Measurements from ENCODE around the gene MORN5. TPM values are rescaled to one million over a fixed set of nuclear protein-coding genes. Genes with fewer than 3 reads are reported as not detected.

Gene MORN5
- total RNA-seq, 2 donors from 2014 or later, result not detected

DNA sequence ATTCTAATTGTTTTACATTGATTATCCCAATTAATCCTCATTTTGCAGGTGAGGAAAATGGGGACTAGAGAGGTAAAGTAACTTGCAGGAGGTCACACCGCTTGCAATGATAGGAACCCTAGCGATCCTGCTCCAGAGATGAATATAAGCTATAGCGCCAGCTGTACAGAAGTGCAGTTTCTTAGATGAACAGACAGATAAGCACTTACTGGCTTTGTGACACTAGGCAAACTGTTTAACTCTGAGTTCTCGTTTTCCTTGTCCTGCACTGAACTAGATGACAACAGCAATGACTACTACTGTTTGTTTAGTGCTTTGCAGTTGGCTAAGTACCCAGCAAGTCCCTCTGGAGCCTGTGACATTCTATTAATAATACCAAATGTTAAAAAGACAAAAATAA, 57.9 kb downstream of the MORN5 start:
- DNase-seq (ENCODE audit: low spot score) (no peak), ATAC-seq (ENCODE audit: insufficient number of reproducible peaks, low FRiP score, low read depth) (no peak)
- Histone ChIP-seq H3K27ac (no peak overlapping the region), H3K9me3 (no peaks in the 10 kb centered on the region), H3K4me1 (ENCODE audit: control insufficient read depth in 1 of 2, low read depth in 2 of 2) (peaks cover 19 to 49% of the 10 kb centered on the region in 2 donors), H3K4me3 (no peak overlapping the region), H3K27me3 (replicated peaks; ENCODE audit: insufficient read depth) (peaks cover 34% of the 10 kb centered on the region), H3K36me3 (no peaks in the 10 kb centered on the region)
- TF ChIP-seq, protein P1, sequence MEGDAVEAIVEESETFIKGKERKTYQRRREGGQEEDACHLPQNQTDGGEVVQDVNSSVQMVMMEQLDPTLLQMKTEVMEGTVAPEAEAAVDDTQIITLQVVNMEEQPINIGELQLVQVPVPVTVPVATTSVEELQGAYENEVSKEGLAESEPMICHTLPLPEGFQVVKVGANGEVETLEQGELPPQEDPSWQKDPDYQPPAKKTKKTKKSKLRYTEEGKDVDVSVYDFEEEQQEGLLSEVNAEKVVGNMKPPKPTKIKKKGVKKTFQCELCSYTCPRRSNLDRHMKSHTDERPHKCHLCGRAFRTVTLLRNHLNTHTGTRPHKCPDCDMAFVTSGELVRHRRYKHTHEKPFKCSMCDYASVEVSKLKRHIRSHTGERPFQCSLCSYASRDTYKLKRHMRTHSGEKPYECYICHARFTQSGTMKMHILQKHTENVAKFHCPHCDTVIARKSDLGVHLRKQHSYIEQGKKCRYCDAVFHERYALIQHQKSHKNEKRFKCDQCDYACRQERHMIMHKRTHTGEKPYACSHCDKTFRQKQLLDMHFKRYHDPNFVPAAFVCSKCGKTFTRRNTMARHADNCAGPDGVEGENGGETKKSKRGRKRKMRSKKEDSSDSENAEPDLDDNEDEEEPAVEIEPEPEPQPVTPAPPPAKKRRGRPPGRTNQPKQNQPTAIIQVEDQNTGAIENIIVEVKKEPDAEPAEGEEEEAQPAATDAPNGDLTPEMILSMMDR (IDR thresholded peaks at IDR 0.05), result no peak

GRCh38 chr9:122218071-122218934, 58.6 kb downstream of the MORN5 start:
- Histone ChIP-seq H3K27ac (no peak overlapping the region), H3K36me3 (no peaks in the 10 kb centered on the region), H3K4me1 (ENCODE audit: control insufficient read depth in 1 of 2, low read depth in 2 of 2) (peaks cover 19 to 48% of the 10 kb centered on the region in 2 donors), H3K27me3 (replicated peaks; ENCODE audit: insufficient read depth) (peaks cover 34% of the 10 kb centered on the region), H3K4me3 (peak overlapping the region; percentile 55), H3K9me3 (no peaks in the 10 kb centered on the region)
- no peak for DNase-seq (ENCODE audit: low spot score)
- TF ChIP-seq, protein P1 (IDR thresholded peaks at IDR 0.05), result no peak
- ATAC-seq (ENCODE audit: insufficient number of reproducible peaks, low FRiP score, low read depth), result no peak

DNA sequence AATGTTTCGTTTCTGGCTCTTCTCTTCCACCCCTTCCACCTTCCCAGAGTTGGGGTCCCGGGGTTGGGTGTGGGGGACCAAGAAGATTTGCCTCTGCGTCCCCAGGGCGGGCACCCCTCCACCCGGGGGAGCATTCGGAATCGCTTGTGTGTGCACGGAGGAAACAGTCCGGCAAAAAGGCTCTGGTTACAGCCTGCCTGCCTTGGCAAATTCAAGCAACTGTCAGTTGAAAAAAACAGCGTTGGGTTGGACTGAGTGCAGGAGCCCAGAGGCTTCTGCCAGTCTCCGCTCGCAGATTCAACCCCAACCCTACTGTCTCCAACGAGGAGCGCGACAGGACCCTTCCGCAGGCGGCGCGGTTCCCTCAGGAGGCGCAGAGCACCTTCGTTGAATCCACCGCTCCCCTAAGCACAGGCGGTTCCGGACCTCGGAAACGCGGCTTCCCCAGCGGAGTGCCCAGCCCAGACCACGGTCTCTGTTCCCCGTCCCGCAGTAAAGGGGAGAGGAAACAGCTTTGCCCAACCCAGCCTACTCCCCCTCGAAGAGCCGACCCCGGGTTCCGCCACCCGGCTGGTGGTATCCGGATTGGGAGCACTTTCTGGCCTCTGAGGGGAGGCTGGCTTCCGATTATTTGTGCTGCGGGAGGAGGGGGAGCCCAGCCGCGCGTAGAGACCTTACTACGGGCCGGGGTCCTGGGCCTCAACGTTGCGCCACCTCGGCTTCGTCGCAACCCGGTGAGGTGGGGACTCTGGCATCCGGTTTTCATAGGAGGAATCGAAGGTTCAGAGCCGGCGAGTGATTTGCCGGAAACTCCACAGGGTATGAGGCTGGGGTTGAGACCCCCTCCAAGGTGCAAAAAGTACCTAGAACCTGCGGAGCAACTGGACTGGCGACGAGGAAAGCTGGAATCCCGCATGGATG, 59.5 kb downstream of the MORN5 start:
- no peak for DNase-seq (ENCODE audit: low spot score)
- TF ChIP-seq, protein P1 (IDR thresholded peaks at IDR 0.05), result no peak
- no peaks in the 10 kb centered on the region for H3K9me3 ChIP-seq
- peaks cover 34% of the 10 kb centered on the region for H3K27me3 ChIP-seq (replicated peaks; ENCODE audit: insufficient read depth)
- H3K4me3 ChIP-seq, result peak overlapping the region; percentile 55
- no peak for ATAC-seq (ENCODE audit: insufficient number of reproducible peaks, low FRiP score, low read depth)
- H3K27ac ChIP-seq, result peak overlapping the region in 1 of 2 donors; percentile 18
- no peaks in the 10 kb centered on the region for H3K36me3 ChIP-seq
- peaks cover 15 to 39% of the 10 kb centered on the region in 2 donors for H3K4me1 ChIP-seq (ENCODE audit: control insufficient read depth in 1 of 2, low read depth in 2 of 2)

GRCh38 chr9:122219856-122220672, 60.4 kb downstream of the MORN5 start:
- TF ChIP-seq, protein P1 (IDR thresholded peaks at IDR 0.05), result no peak
- H3K4me1 ChIP-seq (ENCODE audit: control insufficient read depth in 1 of 2, low read depth in 2 of 2), result peaks cover 15 to 34% of the 10 kb centered on the region in 2 donors
- H3K9me3 ChIP-seq, result no peaks in the 10 kb centered on the region
- H3K27ac ChIP-seq, result peak overlapping the region in 1 of 2 donors; percentile 18
- H3K4me3 ChIP-seq, result peak overlapping the region; percentile 55
- peaks cover 28% of the 10 kb centered on the region for H3K27me3 ChIP-seq (replicated peaks; ENCODE audit: insufficient read depth)
- no peaks in the 10 kb centered on the region for H3K36me3 ChIP-seq
- DNase-seq (ENCODE audit: low spot score) (no peak), ATAC-seq (ENCODE audit: insufficient number of reproducible peaks, low FRiP score, low read depth) (no peak)

Measured in thoracic aorta (tissue), 2 donors.